Cardiac atrium fibroblast (primary cell): ENCODE results near the gene PLA2G6. TPM values are rescaled to one million over a fixed set of nuclear protein-coding genes. Genes with fewer than 3 reads are reported as not detected.

Experiments used
- total RNA-seq: library from RNA; depleted of rRNA; stranded (reverse); fragments of >200 nt; gene quantifications from 2 replicates; pipeline ENCODE4 v1.2.3, GENCODE V29; 2015

PLA2G6 gene, protein sequence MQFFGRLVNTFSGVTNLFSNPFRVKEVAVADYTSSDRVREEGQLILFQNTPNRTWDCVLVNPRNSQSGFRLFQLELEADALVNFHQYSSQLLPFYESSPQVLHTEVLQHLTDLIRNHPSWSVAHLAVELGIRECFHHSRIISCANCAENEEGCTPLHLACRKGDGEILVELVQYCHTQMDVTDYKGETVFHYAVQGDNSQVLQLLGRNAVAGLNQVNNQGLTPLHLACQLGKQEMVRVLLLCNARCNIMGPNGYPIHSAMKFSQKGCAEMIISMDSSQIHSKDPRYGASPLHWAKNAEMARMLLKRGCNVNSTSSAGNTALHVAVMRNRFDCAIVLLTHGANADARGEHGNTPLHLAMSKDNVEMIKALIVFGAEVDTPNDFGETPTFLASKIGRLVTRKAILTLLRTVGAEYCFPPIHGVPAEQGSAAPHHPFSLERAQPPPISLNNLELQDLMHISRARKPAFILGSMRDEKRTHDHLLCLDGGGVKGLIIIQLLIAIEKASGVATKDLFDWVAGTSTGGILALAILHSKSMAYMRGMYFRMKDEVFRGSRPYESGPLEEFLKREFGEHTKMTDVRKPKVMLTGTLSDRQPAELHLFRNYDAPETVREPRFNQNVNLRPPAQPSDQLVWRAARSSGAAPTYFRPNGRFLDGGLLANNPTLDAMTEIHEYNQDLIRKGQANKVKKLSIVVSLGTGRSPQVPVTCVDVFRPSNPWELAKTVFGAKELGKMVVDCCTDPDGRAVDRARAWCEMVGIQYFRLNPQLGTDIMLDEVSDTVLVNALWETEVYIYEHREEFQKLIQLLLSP
- 10.3 and 15.1 TPM in 2 replicates for total RNA-seq

DNA sequence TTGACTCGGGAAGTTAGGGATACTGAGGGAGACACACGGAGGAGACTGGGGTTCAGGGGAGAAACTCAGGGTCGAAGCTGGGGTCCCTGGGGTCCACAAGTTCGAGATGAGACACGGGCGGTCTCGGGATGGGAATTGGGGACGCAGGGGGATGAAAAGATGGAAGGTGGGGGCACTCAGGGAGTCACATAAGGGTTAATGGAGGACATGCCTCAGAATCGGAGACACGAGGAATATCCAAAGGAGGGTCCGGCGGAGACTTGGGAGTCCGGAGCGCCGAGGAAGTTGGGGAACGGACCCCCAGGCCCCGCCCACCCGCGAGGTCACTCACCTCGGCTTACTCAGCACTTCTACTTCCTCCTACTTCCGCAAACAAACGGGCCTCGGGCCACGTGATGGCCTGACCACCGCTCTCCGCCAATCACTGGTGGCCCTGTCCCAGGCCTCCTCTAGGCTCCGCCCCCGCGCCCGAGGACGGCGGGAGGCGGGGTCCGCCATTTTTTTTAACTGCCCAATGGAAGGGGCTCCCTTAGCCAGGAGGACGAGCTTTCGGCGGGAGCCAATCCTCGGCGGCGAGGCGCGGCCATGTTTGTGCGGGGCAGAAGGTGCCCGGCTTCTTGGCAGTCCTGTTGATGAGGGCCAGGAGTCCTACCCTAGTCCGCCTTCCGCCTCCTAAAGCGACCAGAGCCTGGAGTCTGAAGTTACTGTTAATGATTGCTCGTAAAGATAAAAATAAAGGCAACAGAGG is at the start of gene PLA2G6:
TSS of gene PLA2G6 (minus strand) at position 378 of the 748 bp plus-strand sequence. CDS start 12,404 bp downstream, outside the sequence.

DNA sequence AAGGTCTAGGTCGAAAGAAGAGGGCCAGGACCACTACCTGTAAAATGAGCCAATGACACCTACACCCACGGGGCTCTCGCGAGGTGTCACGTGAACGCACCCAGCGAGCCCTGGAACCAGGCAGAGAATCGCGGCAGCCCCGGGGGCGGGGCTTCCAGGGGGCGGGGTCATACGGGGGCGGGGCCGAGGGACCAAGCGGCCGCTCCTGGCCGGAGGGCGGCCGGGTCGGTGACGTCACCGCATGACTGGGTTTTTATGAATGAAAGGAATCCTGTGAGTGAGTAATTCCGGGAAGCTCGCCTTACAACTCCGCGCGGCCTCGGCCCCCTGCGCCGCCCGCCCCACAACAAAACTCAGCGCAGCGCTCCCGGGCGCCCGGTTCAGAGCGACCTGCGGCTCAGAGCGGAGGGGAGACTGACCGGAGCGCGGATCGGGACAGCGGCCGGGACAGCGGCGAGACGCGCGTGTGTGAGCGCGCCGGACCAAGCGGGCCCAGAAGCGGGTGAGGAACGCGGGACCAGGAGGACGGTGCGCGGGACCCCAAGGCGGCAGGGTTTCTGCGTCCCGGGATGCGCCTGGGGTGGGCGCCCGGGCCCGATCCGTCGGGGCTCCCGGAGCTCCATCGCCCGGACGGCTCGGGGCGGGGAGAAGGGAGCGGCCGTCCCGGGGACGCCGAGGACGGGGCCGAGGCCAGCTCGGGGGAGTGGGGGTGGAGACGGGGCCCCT is 20.2 kb upstream of the PLA2G6 start, which contains the start of gene MAFF:
TSS of gene MAFF (plus strand) at position 284 of the 726 bp plus-strand sequence. CDS start 11,860 bp downstream, outside the sequence.

DNA sequence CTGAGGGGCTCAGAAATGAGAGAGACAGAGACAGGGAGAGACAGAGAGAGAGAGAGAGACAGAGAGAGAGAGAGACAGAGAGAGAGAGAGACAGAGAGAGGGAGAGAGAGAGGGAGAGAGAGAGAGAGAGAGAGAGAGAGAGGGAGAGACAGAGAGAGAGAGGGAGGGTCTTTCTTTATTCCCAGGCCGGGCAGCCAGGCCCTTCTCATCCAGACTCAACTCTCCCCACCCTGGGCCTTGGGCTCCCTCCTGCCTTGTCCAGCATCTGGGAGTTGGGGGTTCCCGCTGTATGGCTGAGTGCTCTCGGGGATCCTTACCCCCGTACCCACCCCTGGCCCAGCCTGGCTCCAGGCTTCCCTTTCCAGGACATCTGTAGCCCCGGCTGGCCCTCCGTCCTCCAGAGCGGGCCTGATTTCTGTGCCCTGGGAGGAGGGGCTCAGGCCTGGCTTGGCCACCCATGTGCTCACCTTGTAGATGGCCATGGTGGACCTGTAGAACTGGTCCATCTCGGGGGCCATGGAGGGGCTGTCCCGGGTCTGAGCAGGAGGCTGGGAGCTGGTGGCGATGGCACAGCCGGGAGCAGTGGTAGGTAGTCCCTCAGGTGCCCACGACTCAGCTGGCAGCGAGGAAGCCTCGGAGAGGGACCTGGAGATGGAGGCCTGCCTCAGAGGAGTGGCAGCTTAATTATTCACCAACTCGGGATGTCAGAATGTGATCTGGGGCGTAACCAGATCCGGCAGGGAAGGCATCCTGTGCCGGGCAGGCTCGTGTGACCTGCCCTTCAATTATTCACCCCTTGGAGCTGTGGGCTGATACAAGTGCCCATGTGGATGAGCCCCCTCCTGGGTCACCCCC is 71.4 kb downstream of the PLA2G6 start, which contains the start of gene BAIAP2L2:
TSS of gene BAIAP2L2 (minus strand) at position 677 of the 855 bp plus-strand sequence. CDS start at position 518, 159 bp downstream.

DNA sequence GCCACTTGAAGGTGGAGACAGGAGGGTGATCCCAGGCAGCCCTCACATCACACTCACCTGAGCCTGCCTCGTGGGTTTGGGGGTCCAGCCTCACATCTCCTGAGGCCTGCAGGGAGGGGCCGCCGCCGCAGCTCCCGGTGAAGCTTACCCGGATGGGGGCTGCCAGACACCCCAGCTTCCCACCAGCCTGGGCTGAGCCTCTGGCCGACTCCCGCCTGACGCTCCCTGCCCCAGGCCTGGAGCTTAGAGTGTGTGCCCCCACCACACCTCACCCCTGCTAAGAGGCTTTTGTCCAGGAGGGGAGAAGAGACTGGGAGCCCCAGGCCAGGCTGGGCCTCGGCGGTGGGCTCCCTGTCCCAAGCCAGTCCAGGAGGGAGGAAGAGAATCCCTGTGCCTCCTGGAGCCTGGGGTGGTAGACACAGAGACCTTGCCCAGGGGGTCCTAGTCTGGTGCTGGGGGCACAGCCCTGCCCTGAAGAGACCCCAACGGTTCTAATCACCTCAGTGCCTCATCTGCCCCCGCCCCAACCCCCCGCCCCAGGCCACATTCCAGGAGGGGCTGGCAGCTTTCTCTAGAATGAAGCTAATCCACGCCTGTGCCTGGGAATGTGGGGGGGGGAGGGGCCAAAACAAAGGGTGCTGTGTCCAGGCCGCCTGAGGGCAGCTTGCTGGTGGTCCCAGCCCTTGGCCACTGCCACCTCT is 97.5 kb downstream of the PLA2G6 start, which contains the start of gene SLC16A8:
TSS of gene SLC16A8 (minus strand) at position 254 of the 701 bp plus-strand sequence. CDS start 1,311 bp downstream, outside the sequence.

Other genes starting within 250 kb of the PLA2G6 start
- 0.32 TPM in 1 of 2 replicates, not detected in the other for gene C22orf23, start 228.2 kb downstream of the PLA2G6 start, total RNA-seq
- gene POLR2F, start 228.1 kb downstream of the PLA2G6 start, total RNA-seq, result 75.5 and 93.0 TPM in 2 replicates
- gene SOX10, start 197.3 kb downstream of the PLA2G6 start, total RNA-seq, result not detected in 2 replicates
- gene PICK1, start 124.4 kb downstream of the PLA2G6 start, total RNA-seq, result 11.4 and 14.1 TPM in 2 replicates
- gene SLC16A8, start 97.6 kb downstream of the PLA2G6 start, total RNA-seq, result 0.16 TPM in 1 of 2 replicates, not detected in the other
- gene BAIAP2L2, start 71.1 kb downstream of the PLA2G6 start, total RNA-seq, result 2.4 and 9.7 TPM in 2 replicates
- gene MAFF, start 20.2 kb upstream of the PLA2G6 start, total RNA-seq, result 39.2 and 48.0 TPM in 2 replicates
- gene TMEM184B, start 91.2 kb upstream of the PLA2G6 start, total RNA-seq, result 62.6 and 80.5 TPM in 2 replicates
- gene CSNK1E, start 135.6 kb upstream of the PLA2G6 start, total RNA-seq, result 102 and 123 TPM in 2 replicates